GM19193 (cell line): Measurements from ENCODE around the gene MCTP2.

Source experiments
- POLR2A ChIP-seq: IDR thresholded peaks from 4 replicates; pipeline ENCODE4 v1.6.1; 2011; ENCODE audit not compliant: insufficient read depth, insufficient read length; ENCODE audit errors: extremely low read depth

MCTP2 gene

DNA sequence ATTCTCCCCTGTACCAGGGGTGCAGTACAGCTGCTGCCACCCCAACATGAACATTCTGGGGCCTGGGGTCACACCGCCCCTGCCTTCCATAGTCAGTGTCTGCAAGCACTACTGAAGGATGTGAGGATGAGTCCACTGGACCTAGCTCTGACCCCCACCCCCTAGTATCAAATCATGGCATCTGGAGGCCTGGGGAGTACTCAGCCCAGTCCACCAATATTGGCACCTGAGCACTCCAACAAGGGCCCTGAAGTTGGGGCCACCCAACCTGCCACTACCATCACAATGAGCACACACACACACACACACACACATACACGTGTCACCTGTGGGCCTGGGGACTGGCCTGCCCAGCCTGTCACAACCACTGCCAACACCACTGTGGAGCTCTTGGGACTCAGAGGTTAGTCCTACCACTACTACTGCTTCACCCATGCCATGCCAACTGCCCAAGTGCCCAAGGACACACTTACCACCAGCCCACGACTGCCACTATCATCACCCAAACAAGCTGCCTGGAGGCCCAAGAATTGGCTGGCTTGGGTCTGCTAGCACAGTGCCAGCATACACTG lies 253.9 kb downstream of the MCTP2 start:
- TF ChIP-seq POLR2A, result no peak

DNA sequence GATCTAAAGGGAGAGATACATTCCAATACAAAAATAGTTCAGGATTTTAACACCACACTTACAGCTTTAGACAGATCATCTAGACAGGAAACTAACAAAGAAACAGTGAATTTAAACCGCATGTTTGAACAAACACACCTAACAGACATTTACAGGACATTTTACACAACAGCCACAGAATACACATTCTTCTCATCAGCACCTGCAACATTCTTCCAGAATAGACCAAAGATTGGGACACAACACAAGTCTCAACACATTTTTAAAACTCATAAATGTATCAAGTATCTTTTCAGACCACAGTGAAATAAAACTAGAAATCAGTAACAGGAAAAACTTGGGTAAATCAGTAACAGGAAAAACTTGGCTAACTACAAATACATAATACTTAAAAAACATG lies 256.3 kb downstream of the MCTP2 start:
- no peak for TF ChIP-seq POLR2A

DNA sequence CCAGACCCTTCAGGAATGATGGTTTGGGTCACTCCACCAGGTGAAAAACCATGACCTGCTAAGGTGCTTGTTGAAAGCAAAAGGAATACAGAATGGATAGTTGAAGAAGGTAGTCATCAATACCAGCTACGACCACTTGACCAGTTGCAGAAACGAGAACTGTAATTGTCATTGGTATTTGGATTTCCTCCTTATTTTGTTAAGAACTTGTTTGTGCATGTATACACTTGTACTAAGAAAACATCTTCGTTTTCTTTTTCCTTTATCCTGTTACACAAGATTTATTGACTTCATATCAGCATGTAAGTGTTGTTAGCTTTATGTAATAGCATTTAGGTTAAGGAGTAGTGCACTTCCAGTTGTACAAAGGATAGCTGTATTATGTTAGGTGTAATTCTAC lies 261.8 kb downstream of the MCTP2 start:
- TF ChIP-seq POLR2A, result no peak

DNA sequence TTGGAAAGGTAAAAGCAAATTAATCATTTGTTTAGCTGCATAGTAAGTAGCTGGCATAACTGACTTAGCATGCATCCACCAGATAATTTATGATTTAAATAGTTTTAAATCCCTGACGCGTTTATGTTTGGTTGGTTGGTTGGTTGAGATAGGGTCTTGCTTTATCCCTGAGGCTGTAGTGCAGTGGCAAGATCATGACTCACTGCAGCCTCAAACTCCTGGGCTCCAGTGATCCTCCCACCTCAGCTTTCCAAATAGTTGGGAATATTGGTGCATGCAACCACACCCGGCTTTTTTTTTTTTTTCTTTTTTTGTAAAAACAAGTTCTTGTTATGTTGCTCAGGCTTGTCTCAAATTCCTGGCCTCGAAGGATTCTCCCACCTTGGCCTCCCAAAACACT lies 263.4 kb downstream of the MCTP2 start:
- no peak for TF ChIP-seq POLR2A

DNA sequence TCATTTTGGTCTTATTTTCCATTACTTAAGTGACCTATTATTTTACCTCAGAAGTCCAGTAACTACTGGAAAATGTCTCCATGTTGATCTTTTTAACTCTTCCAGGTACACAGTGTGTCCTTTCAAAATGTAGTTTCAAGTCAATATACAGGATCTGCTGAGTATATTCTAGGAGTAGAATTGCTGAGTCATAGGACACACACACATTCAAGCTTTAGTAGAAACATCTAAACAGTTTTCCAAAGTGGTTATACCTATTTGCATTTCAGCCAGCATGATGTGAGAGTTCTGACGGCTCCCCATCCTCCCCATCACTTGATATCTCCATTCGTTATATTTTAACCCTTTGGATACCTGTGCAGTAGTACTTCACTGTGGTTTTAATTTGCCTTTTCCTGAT lies 271.9 kb downstream of the MCTP2 start:
- no peak for TF ChIP-seq POLR2A

DNA sequence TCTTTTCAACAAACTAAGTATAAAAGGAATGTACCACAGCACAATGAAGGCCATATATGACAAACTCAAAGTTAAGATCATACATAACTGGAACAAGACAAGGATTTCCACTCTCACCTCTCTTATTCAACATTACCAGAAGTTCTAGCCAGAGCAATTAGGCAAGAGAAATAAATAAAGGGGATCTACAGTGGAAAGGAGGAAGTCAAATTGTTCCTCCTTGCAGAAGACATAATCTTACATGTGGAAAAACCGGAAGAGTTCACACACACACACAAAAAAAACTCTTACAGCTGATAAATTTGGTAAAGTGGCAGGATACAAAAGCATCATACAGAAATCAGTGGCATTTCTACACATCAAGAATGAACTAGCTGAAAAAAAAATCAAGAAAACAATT lies 277.9 kb downstream of the MCTP2 start:
- TF ChIP-seq POLR2A, result no peak

DNA sequence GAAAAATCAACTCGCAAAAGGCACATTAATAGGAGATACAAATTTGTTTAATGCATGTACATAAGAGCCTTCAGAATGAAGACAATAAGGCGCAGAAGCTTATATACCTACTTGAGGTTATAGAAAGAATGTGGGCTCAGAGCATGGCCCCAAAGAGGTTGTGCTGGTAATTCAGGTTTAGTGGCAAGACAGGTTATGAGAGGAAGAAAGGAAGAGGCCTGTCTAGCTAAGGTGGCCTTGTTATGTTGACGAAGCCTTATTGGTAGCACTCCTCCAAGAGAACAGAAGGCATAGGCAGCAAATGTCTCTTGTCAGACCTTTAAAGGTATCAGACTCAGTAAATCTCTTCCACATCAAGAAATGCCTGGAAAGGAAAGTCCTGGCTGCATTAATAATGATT lies 290.8 kb downstream of the MCTP2 start:
- no peak for TF ChIP-seq POLR2A

DNA sequence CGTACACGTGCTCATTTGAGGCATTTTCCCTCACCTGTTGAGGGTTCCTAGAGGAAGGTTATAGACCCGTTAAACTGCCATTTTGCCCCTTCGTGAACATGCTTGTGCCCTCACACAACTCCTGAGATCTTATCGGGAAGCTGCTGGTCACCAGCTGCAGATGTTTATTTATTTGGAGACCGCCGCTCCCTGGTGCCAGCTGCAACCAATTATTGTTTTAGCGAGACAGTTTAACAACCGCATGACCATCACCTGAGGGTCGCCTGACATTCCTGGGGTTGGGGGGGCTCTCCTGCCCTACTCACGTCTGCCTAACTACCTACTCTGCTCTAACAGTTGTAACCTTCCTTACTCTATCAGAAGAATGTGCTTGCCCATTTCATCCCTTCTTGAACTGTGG lies 292.5 kb downstream of the MCTP2 start:
- TF ChIP-seq POLR2A, result no peak

DNA sequence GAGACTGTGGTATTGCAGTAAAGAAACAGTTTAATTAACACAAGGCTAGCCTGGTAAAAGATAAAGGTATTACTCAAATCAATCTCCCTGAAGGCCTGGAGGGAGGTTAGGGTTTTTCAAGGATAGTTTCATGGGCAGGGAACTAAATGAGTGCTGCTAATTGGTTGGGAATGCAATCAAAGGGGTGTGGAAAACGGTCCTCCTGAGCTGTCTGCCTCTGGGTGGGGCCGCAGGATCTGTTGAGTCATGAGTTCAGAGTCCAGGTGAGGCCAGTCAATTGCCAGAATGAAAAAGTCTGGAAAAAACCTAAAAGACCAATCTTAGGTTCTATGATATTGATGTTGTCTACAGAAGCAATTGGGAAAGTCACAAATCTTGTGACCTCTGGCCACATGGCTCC lies 293.2 kb downstream of the MCTP2 start:
- no peak for TF ChIP-seq POLR2A

DNA sequence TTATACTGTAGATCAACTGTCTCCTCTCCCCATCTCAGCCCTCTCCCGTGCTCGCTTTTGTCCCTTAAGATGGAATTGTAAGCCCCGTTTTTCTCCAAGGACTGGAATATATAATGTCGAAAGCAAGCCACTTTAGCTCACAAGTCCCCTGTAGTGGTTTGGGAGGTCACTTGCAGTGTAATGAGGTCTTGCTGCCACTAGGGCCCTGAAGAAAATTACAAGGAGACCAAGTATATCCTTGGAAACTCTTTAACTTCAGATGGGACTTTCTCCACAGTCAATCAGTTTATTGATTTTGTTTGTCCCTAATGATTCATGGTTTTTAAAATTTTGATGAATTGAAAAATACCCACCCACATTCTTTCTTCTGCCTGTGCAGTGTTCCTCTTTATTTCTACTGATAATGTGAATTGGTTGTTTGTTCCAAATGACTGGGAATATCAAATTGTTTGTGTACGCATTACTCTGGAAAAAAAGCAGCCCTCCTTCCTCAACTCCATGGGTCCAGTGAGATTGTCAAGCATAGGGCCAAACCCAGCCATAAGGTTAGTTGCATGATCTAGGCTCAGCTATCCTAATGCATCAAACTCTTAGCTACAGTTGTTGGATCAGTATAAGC lies 294.8 kb downstream of the MCTP2 start:
- TF ChIP-seq POLR2A, result no peak

DNA sequence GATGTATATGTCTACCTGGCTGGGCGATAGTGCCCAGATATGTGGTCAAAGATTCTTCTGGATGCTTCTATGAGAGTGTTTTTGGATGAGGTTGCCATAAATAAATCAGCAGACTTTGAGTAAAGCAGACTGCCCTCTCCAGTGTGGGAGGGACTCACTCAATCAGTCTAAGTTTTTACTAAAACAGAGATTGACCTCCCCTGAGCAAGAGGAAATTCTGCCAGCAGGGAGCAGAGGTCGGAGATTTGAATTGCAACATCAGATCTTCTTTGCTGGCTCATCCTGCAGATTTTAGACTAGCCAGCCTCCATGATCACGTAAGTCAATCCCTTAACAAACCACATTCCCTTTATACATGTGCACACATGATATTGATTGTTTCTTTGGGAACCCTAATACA lies 300.9 kb downstream of the MCTP2 start:
- TF ChIP-seq POLR2A, result no peak
